ENCODE data around the gene RIPPLY2.

- TF ChIP-seq CTCF (IDR thresholded peaks at IDR 0.05), result no peak
- no peak for TF ChIP-seq POLR2A (IDR thresholded peaks at IDR 0.05)
Measured at GRCh38 chr6:83875843-83876242, 22.7 kb downstream of the RIPPLY2 start.
